Endothelial cell of umbilical vein (primary cell): ENCODE data around the gene RPP25L. TPM values are rescaled to one million over a fixed set of nuclear protein-coding genes. Genes with fewer than 3 reads are reported as not detected.

Experiments used
- BruUV-seq: library from RNA; stranded (reverse); fragments of 400-500 nt; replicated peaks from 2 replicates; lab custom pipeline; 2021; lab: Mats Ljungman, UMichigan
- CTCF ChIA-PET: fragments of 300-600, 350-600 bp; sonication (Branson Sonifier 250); formaldehyde crosslinking; loops from one replicate; lab custom pipeline; 2021; ENCODE audit warnings: antibody characterized with exemption, inconsistent platforms; lab: Charles Lee
- POLR2A ChIA-PET: fragments of 300-600, 350-600 bp; sonication (Branson Sonifier 250); formaldehyde crosslinking; loops from one replicate; lab custom pipeline; 2021; ENCODE audit warnings: antibody characterized with exemption, inconsistent platforms; lab: Charles Lee
- DNase-seq: peaks from one replicate; pipeline ENCODE4 v3.0.0-alpha.2; 2011; ENCODE audit warnings: low read depth, low spot score
- FAIRE-seq: peaks from 2 replicates; lab custom pipeline; 2011; peaks lifted over from hg19 to GRCh38; lab: Jason Lieb, UNC
- H2AFZ ChIP-seq: 2 replicates; pipeline ENCODE4 v1.6.0; 2012; ENCODE audit warnings: low read depth, low read length, control low read depth, inconsistent platforms
- H3K27ac ChIP-seq: 2 replicates; pipeline ENCODE4 v1.5.1; 2011; ENCODE audit warnings: low read depth, mild to moderate bottlenecking, control low read depth, low read length, moderate library complexity; ENCODE audit not compliant: insufficient read depth
- H3K27me3 ChIP-seq, 2 experiments: 2 replicates each; pipeline versions ENCODE4 v1.6.0 to v1.6.1; 2011; ENCODE audit warnings: low read length in 2 of 2, mixed read lengths in 1 of 2; ENCODE audit not compliant: control insufficient read depth in 2 of 2, insufficient read depth in 2 of 2
- H3K36me3 ChIP-seq, 2 experiments: 2 replicates in 1 of 2; 3 replicates in 1 of 2; pipeline ENCODE4 v1.5.1; 2011; ENCODE audit warnings: low read length in 2 of 2, mild to moderate bottlenecking in 1 of 2, moderate library complexity in 1 of 2; ENCODE audit not compliant: control insufficient read depth in 2 of 2, insufficient read depth in 2 of 2; ENCODE audit errors: extremely low read depth in 1 of 2
- H3K4me1 ChIP-seq: 3 replicates; pipeline ENCODE4 v1.5.1; 2011; ENCODE audit warnings: mild to moderate bottlenecking, low read length; ENCODE audit not compliant: control insufficient read depth, insufficient read depth; ENCODE audit errors: extremely low read depth
- H3K4me2 ChIP-seq: 2 replicates; pipeline ENCODE4 v1.6.1; 2011; ENCODE audit warnings: low read length, control low read depth, mixed read lengths; ENCODE audit not compliant: insufficient read depth
- H3K4me3 ChIP-seq, 3 experiments: fragments of 200-600 bp in 1 of 3; sonication (generic), shearing (Covaris generic) in 1 of 3; replicated peaks in 1 of 3; 2 replicates each; pipeline ENCODE4 v1.5.1; 2011 to 2016; ENCODE audit warnings: control low read depth in 3 of 3, low read length in 3 of 3, mild to moderate bottlenecking in 2 of 3, inconsistent platforms in 1 of 3, low read depth in 1 of 3, moderate library complexity in 1 of 3; ENCODE audit not compliant: insufficient read depth in 1 of 3
- H3K79me2 ChIP-seq: 2 replicates; pipeline ENCODE4 v1.6.0; 2012; ENCODE audit warnings: low read length, inconsistent platforms; ENCODE audit not compliant: control insufficient read depth, insufficient read depth
- H3K9ac ChIP-seq: replicated peaks from 2 replicates; pipeline ENCODE3; 2011; ENCODE audit warnings: low read length, control low read depth; ENCODE audit not compliant: insufficient read depth; ENCODE audit errors: extremely low read depth
- H3K9me1 ChIP-seq: replicated peaks from 3 replicates; pipeline ENCODE4 v1.6.0; 2011; ENCODE audit warnings: mild to moderate bottlenecking, low read length; ENCODE audit not compliant: control insufficient read depth, insufficient read depth; ENCODE audit errors: extremely low read depth
- H3K9me3 ChIP-seq: replicated peaks from 2 replicates; pipeline ENCODE4 v1.5.1; 2012; ENCODE audit warnings: low read length, inconsistent platforms; ENCODE audit not compliant: control insufficient read depth, insufficient read depth
- H4K20me1 ChIP-seq: replicated peaks from 2 replicates; pipeline ENCODE3; 2011; ENCODE audit warnings: mild to moderate bottlenecking, low read length; ENCODE audit not compliant: control insufficient read depth, insufficient read depth; ENCODE audit errors: extremely low read depth
- CTCF ChIP-seq, 2 donors: IDR thresholded peaks; 1 replicate in 1 of 2; 2 replicates in 1 of 2; pipeline ENCODE4 v1.5.1; 2011; ENCODE audit warnings: low read length in 2 of 2, mild to moderate bottlenecking in 2 of 2, moderate library complexity in 2 of 2, control low read depth in 1 of 2, inconsistent platforms in 1 of 2, low read depth in 1 of 2; ENCODE audit not compliant: insufficient read depth in 1 of 2; ENCODE audit errors: extremely low read depth in 1 of 2
- EZH2 ChIP-seq: IDR thresholded peaks from 2 replicates; pipeline ENCODE4 v1.6.1; 2012; ENCODE audit warnings: borderline replicate concordance, low read depth, mild to moderate bottlenecking, moderate library complexity, low read length, inconsistent platforms; ENCODE audit not compliant: severe bottlenecking
- FOS ChIP-seq: IDR thresholded peaks from 2 replicates; pipeline ENCODE4 v1.6.1; 2011; ENCODE audit warnings: mild to moderate bottlenecking, low read length, moderate library complexity, borderline replicate concordance; ENCODE audit not compliant: insufficient read depth
- GATA2 ChIP-seq: IDR thresholded peaks from 2 replicates; pipeline ENCODE4 v1.7.0; 2011; ENCODE audit warnings: low read depth, mild to moderate bottlenecking, moderate library complexity, mixed read lengths, low read length; ENCODE audit not compliant: insufficient read length, insufficient read depth
- JUN ChIP-seq: IDR thresholded peaks from 2 replicates; pipeline ENCODE4 v1.6.1; 2011; ENCODE audit warnings: borderline replicate concordance, low read depth; ENCODE audit not compliant: insufficient read length, insufficient read depth
- MAX ChIP-seq: IDR thresholded peaks from 2 replicates; pipeline ENCODE4 v1.6.1; 2011; ENCODE audit not compliant: insufficient read depth, insufficient read length
- MYC ChIP-seq: IDR thresholded peaks from one replicate; pipeline ENCODE4 v1.6.1; 2011; ENCODE audit warnings: mild to moderate bottlenecking, low read depth, low read length
- POLR2A ChIP-seq: IDR thresholded peaks from 2 replicates; pipeline ENCODE4 v1.6.1; 2012; ENCODE audit warnings: low read depth, mild to moderate bottlenecking, control low read depth, low read length
- POLR2AphosphoS5 ChIP-seq: IDR thresholded peaks from 2 replicates; pipeline ENCODE4 v1.6.1; 2012; ENCODE audit warnings: low read depth, mild to moderate bottlenecking, control low read depth, low read length, moderate library complexity; ENCODE audit not compliant: insufficient read depth
- dilution Hi-C: fragments of 300-500 bp; cut with MboI; formaldehyde crosslinking; loops from one replicate; pipeline ENCODE4 v1.15.0; 2019; ENCODE audit warnings: low sequenced_read_pairs; ENCODE audit not compliant: extremely low pct_ligation_motif_present
- intact Hi-C: fragments of 100-400 bp; cut with micrococcal nuclease; formaldehyde crosslinking; loops from one replicate; pipeline ENCODE4 v1.10.0; 2022
- polyA plus RNA-seq, 4 experiments: library from polyadenylated mRNA; depleted of rRNA in 3 of 4; stranded (reverse) in 3 of 4; unstranded in 1 of 4; fragments of >200 nt; gene quantifications; 2 replicates each; pipeline versions ENCODE4 v1.2.1 to v1.2.3, GENCODE V29; 2011 to 2012; ENCODE audit warnings: missing spikeins in 1 of 4
- total RNA-seq: library from RNA; stranded (reverse); gene quantifications from 2 replicates; pipeline ENCODE4 v1.2.3, GENCODE V29; 2021

RPP25L gene
- total and polyA plus RNA-seq, 2 donors (not counting 3 experiments of a cell fraction or from before 2014, with no cell fraction given), result 15.7 to 41.0 TPM

GRCh38 chr9:34651876-34652601 lies 40.1 kb upstream of the RPP25L start, which contains the start of gene IL11RA:
Gene IL11RA, plus strand, starts transcription at chr9:34652185. Its CDS starts 3,033 bp downstream, at chr9:34655218.
- peaks cover 0 to 14% of the 10 kb centered on the region in 2 experiments for H3K36me3 ChIP-seq
- H3K4me1 ChIP-seq, result peaks cover 32% of the 10 kb centered on the region
- ChIA-PET CTCF (interaction anchor here (1.0 to 1.6 kb wide), 3 partner anchors 9 to 18 kb away, joined by 3 to 8 read pairs (median 6); no protein-coding TSS in a partner anchor), POLR2A (no interaction called here)
- H3K9me3 ChIP-seq, result no peaks in the 10 kb centered on the region
- no TSS peak for BruUV-seq
- no peaks in the 10 kb centered on the region for H4K20me1 ChIP-seq
- peak within 1 kb of the TSS; percentile 44 for H3K4me2 ChIP-seq
- peak within 1 kb of the TSS; percentile 0 to 27 (median 13) for H3K4me3 ChIP-seq
- dilution Hi-C loops, result no loop called here
- DNase-seq (peak; percentile 82), FAIRE-seq (peak; percentile 90)
- TF ChIP-seq POLR2AphosphoS5 (no peak), MYC (no peak), MAX (no peak), EZH2 (no peak), POLR2A (no peak), CTCF (IDR thresholded peaks at IDR 0.05; ENCODE audit: extremely low read depth in 1 of 2, insufficient read depth in 1 of 2, low read depth in 1 of 2, low read length in 2 of 2) (no peak), GATA2 (no peak), FOS (no peak), JUN (no peak)
- no peak within 1 kb of the TSS for H3K27ac ChIP-seq
- no peaks in the 10 kb centered on the region for H3K27me3 ChIP-seq
- peak within 1 kb of the TSS; percentile 43 for H2AFZ ChIP-seq
- H3K9me1 ChIP-seq, result no peaks in the 10 kb centered on the region
- peak within 1 kb of the TSS; percentile 12 for H3K9ac ChIP-seq
- intact Hi-C loops, result loop anchor here (1.0 kb wide), 1 partner anchor 13 kb away; no protein-coding TSS in a partner anchor
- H3K79me2 ChIP-seq, result peaks cover 6% of the 10 kb centered on the region
